GM18858 (cell line): ENCODE data around the gene SLC25A29.
"Not testable (repeated sequence)": the region's sequence is repeated elsewhere in the genome, so short reads cannot be mapped to it uniquely, and the experiment has no call there.

ENCODE experiments used
- ATAC-seq: cut with Tn5 transposase; IDR thresholded peaks from one replicate; pipeline ENCODE4 v1.9.1; 2021; ENCODE audit not compliant: unreplicated experiment

SLC25A29 gene

GRCh38 chr14:100306101-100306997 is at the start of gene SLC25A29:
Gene SLC25A29 (minus strand): TSS chr14:100306444. CDS start chr14:100306232, 212 bp downstream.
- peak; percentile 78 for ATAC-seq

GRCh38 chr14:100350986-100351385 is 44.7 kb upstream of the SLC25A29 start:
- ATAC-seq, result no peak

- ATAC-seq, result no peak
Observed at GRCh38 chr14:100350276-100350926, 44.2 kb upstream of the SLC25A29 start.

- no peak for ATAC-seq
Observed at GRCh38 chr14:100348784-100349685, 42.8 kb upstream of the SLC25A29 start.

- no peak for ATAC-seq
Observed at GRCh38 chr14:100348253-100348729, 42.0 kb upstream of the SLC25A29 start.

- ATAC-seq, result no peak
Observed at GRCh38 chr14:100346306-100347091, 40.3 kb upstream of the SLC25A29 start.

GRCh38 chr14:100345711-100346110 is 39.5 kb upstream of the SLC25A29 start:
- ATAC-seq, result no peak

GRCh38 chr14:100344657-100345056 is 38.4 kb upstream of the SLC25A29 start:
- ATAC-seq, result not testable (repeated sequence)

GRCh38 chr14:100342826-100343225 is 36.6 kb upstream of the SLC25A29 start:
- ATAC-seq, result not testable (repeated sequence)

- ATAC-seq, result no peak
Observed at GRCh38 chr14:100342195-100342594, 36.0 kb upstream of the SLC25A29 start.

GRCh38 chr14:100341301-100342031 is 35.2 kb upstream of the SLC25A29 start:
- ATAC-seq, result no peak

- no peak for ATAC-seq
Observed at GRCh38 chr14:100340423-100340813, 34.2 kb upstream of the SLC25A29 start.

GRCh38 chr14:100339766-100340422 is 33.6 kb upstream of the SLC25A29 start:
- ATAC-seq, result no peak

- ATAC-seq, result peak; percentile 39
Observed at GRCh38 chr14:100336618-100337530, 30.6 kb upstream of the SLC25A29 start.

- ATAC-seq, result no peak
Observed at GRCh38 chr14:100334904-100335303, 28.7 kb upstream of the SLC25A29 start.

- no peak for ATAC-seq
Observed at GRCh38 chr14:100333827-100334226, 27.6 kb upstream of the SLC25A29 start.

- no peak for ATAC-seq
Observed at GRCh38 chr14:100333311-100333710, 27.1 kb upstream of the SLC25A29 start.

GRCh38 chr14:100332797-100333196 is 26.6 kb upstream of the SLC25A29 start:
- peak; percentile 65 for ATAC-seq
